ENCODE data around the gene PLD2.

Gene PLD2

GRCh38 chr17:4833941-4834680 is 27.2 kb downstream of the PLD2 start:
- Histone ChIP-seq H3K36me3 (ENCODE audit: control insufficient read depth, low read length) (peaks cover 5% of the 10 kb centered on the region; the same call in 1 of the 2 replicates), H3K9me2 (replicated peaks; ENCODE audit: control insufficient read depth, low read length) (no peaks in the 10 kb centered on the region), H3K4me2 (ENCODE audit: low read length) (peak overlapping the region; percentile 96), H3K27me3 (ENCODE audit: control insufficient read depth, low read length) (no peaks in the 10 kb centered on the region), H3F3A (ENCODE audit: control insufficient read depth, insufficient read depth) (no peaks in the 10 kb centered on the region), H3K4me3 (ENCODE audit: low read length) (peak overlapping the region; percentile 88), H4K20me1 (ENCODE audit: control insufficient read depth, insufficient read depth, low read depth, low read length) (peaks cover 15% of the 10 kb centered on the region), H3K4me1 (ENCODE audit: control insufficient read depth, low read length) (peaks cover 24% of the 10 kb centered on the region), H3K79me2 (ENCODE audit: control insufficient read depth, low read length) (peaks cover 54% of the 10 kb centered on the region), H3K9me3 (ENCODE audit: control insufficient read depth, insufficient read depth, low read length) (no peaks in the 10 kb centered on the region), H3K27ac (ENCODE audit: low read depth, low read length) (no peak overlapping the region)
- TF ChIP-seq, protein P1, sequence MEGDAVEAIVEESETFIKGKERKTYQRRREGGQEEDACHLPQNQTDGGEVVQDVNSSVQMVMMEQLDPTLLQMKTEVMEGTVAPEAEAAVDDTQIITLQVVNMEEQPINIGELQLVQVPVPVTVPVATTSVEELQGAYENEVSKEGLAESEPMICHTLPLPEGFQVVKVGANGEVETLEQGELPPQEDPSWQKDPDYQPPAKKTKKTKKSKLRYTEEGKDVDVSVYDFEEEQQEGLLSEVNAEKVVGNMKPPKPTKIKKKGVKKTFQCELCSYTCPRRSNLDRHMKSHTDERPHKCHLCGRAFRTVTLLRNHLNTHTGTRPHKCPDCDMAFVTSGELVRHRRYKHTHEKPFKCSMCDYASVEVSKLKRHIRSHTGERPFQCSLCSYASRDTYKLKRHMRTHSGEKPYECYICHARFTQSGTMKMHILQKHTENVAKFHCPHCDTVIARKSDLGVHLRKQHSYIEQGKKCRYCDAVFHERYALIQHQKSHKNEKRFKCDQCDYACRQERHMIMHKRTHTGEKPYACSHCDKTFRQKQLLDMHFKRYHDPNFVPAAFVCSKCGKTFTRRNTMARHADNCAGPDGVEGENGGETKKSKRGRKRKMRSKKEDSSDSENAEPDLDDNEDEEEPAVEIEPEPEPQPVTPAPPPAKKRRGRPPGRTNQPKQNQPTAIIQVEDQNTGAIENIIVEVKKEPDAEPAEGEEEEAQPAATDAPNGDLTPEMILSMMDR (IDR thresholded peaks at IDR 0.05; ENCODE audit: low read depth, low read length, poor library complexity, severe bottlenecking) = no peak

DNA sequence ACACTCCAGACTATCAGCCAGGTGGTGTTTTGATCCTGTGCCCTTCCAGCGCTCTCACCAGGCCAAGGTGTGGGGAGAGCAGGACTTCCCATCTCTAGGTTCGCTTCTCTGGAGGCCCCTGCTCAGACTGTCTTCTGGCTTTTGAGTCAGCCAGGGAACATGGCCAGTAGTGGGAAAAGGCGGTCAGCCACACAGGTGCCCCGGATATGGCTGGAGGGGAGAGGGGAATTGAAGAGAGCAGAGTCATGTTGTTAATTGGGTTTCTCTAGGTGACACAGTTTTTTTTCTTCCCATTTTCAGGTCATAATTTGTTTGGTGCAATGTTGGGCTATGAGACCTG is 27.7 kb downstream of the PLD2 start:
- H3K79me2 ChIP-seq (ENCODE audit: control insufficient read depth, low read length) = peaks cover 60% of the 10 kb centered on the region
- H3K36me3 ChIP-seq (ENCODE audit: control insufficient read depth, low read length) = peaks cover 5% of the 10 kb centered on the region; the same call in 1 of the 2 replicates
- peaks cover 15% of the 10 kb centered on the region for H4K20me1 ChIP-seq (ENCODE audit: control insufficient read depth, insufficient read depth, low read depth, low read length)
- H3K9me3 ChIP-seq (ENCODE audit: control insufficient read depth, insufficient read depth, low read length) = no peaks in the 10 kb centered on the region
- H3K4me1 ChIP-seq (ENCODE audit: control insufficient read depth, low read length) = peaks cover 24% of the 10 kb centered on the region
- no peak overlapping the region for H3K27ac ChIP-seq (ENCODE audit: low read depth, low read length)
- H3K4me2 ChIP-seq (ENCODE audit: low read length) = peak overlapping the region; percentile 96
- peak overlapping the region; percentile 88 for H3K4me3 ChIP-seq (ENCODE audit: low read length)
- TF ChIP-seq, protein P1 (IDR thresholded peaks at IDR 0.05; ENCODE audit: low read depth, low read length, poor library complexity, severe bottlenecking) = no peak
- no peak for TF ChIP-seq EZH2phosphoT487 (IDR thresholded peaks at IDR 0.05; ENCODE audit: borderline replicate concordance, low read length)
- H3K9me2 ChIP-seq (replicated peaks; ENCODE audit: control insufficient read depth, low read length) = no peaks in the 10 kb centered on the region
- H3K27me3 ChIP-seq (ENCODE audit: control insufficient read depth, low read length) = no peaks in the 10 kb centered on the region
- no peaks in the 10 kb centered on the region for H3F3A ChIP-seq (ENCODE audit: control insufficient read depth, insufficient read depth)

- no peak for TF ChIP-seq EZH2phosphoT487 (IDR thresholded peaks at IDR 0.05; ENCODE audit: borderline replicate concordance, low read length)
- TF ChIP-seq, protein P1 (IDR thresholded peaks at IDR 0.05; ENCODE audit: low read depth, low read length, poor library complexity, severe bottlenecking) = no peak
- H3K9me2 ChIP-seq (replicated peaks; ENCODE audit: control insufficient read depth, low read length) = no peaks in the 10 kb centered on the region
- peaks cover 24% of the 10 kb centered on the region for H3K4me1 ChIP-seq (ENCODE audit: control insufficient read depth, low read length)
- H3F3A ChIP-seq (ENCODE audit: control insufficient read depth, insufficient read depth) = no peaks in the 10 kb centered on the region
- H3K27me3 ChIP-seq (ENCODE audit: control insufficient read depth, low read length) = no peaks in the 10 kb centered on the region
- no peak overlapping the region for H3K27ac ChIP-seq (ENCODE audit: low read depth, low read length)
- no peaks in the 10 kb centered on the region for H3K9me3 ChIP-seq (ENCODE audit: control insufficient read depth, insufficient read depth, low read length)
- peak overlapping the region; percentile 96; the same call in 1 of the 2 replicates for H3K4me2 ChIP-seq (ENCODE audit: low read length)
- H3K4me3 ChIP-seq (ENCODE audit: low read length) = no peak overlapping the region
- H3K79me2 ChIP-seq (ENCODE audit: control insufficient read depth, low read length) = peaks cover 75% of the 10 kb centered on the region
- peaks cover 15% of the 10 kb centered on the region for H4K20me1 ChIP-seq (ENCODE audit: control insufficient read depth, insufficient read depth, low read depth, low read length)
- peaks cover 5% of the 10 kb centered on the region; the same call in 1 of the 2 replicates for H3K36me3 ChIP-seq (ENCODE audit: control insufficient read depth, low read length)
These were observed 29.3 kb downstream of the PLD2 start for GRCh38 chr17:4836221-4836620.

Measured in DOHH2 (cell line).